GM12878 (cell line): Measurements from ENCODE around the gene SORL1. TPM values are rescaled to one million over a fixed set of nuclear protein-coding genes. Genes with fewer than 3 reads are reported as not detected.

Source experiments
- ATAC-seq: fragments of 200-7000 bp; cut with Tn5 transposase; 3 replicates; pipeline ENCODE4 v1.9.1; 2020; ENCODE audit warnings: mild to moderate bottlenecking, moderate library complexity
- BruUV-seq: library from RNA; stranded (reverse); fragments of 400-500 nt; replicated peaks from 2 replicates; lab custom pipeline; 2021; lab: Mats Ljungman, UMichigan
- CTCF ChIA-PET: fragments of 300-600 bp; sonication (Branson Sonifier 250); formaldehyde crosslinking; extraction: SDS; loops from one replicate; lab custom pipeline; 2021; ENCODE audit warnings: inconsistent platforms; lab: Yijun Ruan, JAX
- POLR2A ChIA-PET: fragments of 350-600 bp; formaldehyde crosslinking; extraction: SDS; loops from one replicate; lab custom pipeline; 2021; ENCODE audit warnings: inconsistent platforms; lab: Charles Lee
- RAD21 ChIA-PET: fragments of 300-600 bp; sonication (Branson Sonifier 250); formaldehyde crosslinking; loops from one replicate; lab custom pipeline; 2023; ENCODE audit warnings: antibody characterized with exemption; ENCODE audit not compliant: unreplicated experiment; lab: Charles Lee
- SMC1A ChIA-PET: fragments of 300-600 bp; sonication (Branson Sonifier 250); formaldehyde crosslinking; loops from one replicate; lab custom pipeline; 2023; ENCODE audit not compliant: unreplicated experiment, uncharacterized antibody; lab: Charles Lee
- DNase-seq: peaks from one replicate; pipeline ENCODE4 v3.0.0-alpha.2; 2011; ENCODE audit warnings: low read depth, low spot score
- FAIRE-seq: peaks from 3 replicates; lab custom pipeline; 2011; peaks lifted over from hg19 to GRCh38; lab: Jason Lieb, UNC
- H2AFZ ChIP-seq: 2 replicates; pipeline ENCODE4 v1.6.0; 2011; ENCODE audit warnings: low read depth, low read length, control low read depth; ENCODE audit not compliant: control insufficient read depth
- H3K27ac ChIP-seq: 2 replicates; pipeline ENCODE4 v1.5.1; 2011; ENCODE audit warnings: control low read depth; ENCODE audit not compliant: control insufficient read depth, insufficient read depth
- H3K27me3 ChIP-seq, 2 experiments: replicated peaks in 1 of 2; 2 replicates each; pipeline versions ENCODE4 v1.6.0 to v1.6.1; 2011; ENCODE audit warnings: low read length in 1 of 2; ENCODE audit not compliant: control insufficient read depth in 2 of 2, insufficient read depth in 2 of 2
- H3K36me3 ChIP-seq, 2 experiments: 2 replicates each; pipeline ENCODE4 v1.5.1; 2011; ENCODE audit warnings: low read length in 1 of 2; ENCODE audit not compliant: control insufficient read depth in 2 of 2, insufficient read depth in 2 of 2
- H3K4me1 ChIP-seq: 2 replicates; pipeline ENCODE4 v1.6.1; 2011; ENCODE audit warnings: mild to moderate bottlenecking, low read length, moderate library complexity, mixed read lengths; ENCODE audit not compliant: control insufficient read depth, insufficient read depth
- H3K4me2 ChIP-seq: 2 replicates; pipeline ENCODE4 v1.6.0; 2011; ENCODE audit warnings: control low read depth; ENCODE audit not compliant: control insufficient read depth, insufficient read depth
- H3K4me3 ChIP-seq: fragments of 200-600 bp; sonication (generic); 2 replicates; pipeline ENCODE4 v1.5.1; 2016
- H3K79me2 ChIP-seq: 2 replicates; pipeline ENCODE4 v1.6.0; 2011; ENCODE audit warnings: low read length; ENCODE audit not compliant: control insufficient read depth, insufficient read depth
- H3K9ac ChIP-seq: 2 replicates; pipeline ENCODE4 v1.8.0; 2011; ENCODE audit warnings: low read length, control low read depth, mixed read lengths; ENCODE audit not compliant: control insufficient read depth, insufficient read depth
- H3K9me3 ChIP-seq: replicated peaks from 3 replicates; pipeline ENCODE4 v1.5.1; 2011; ENCODE audit warnings: mild to moderate bottlenecking, low read length; ENCODE audit not compliant: control insufficient read depth, insufficient read depth
- H4K20me1 ChIP-seq: 2 replicates; pipeline ENCODE4 v1.6.0; 2011; ENCODE audit not compliant: control insufficient read depth, insufficient read depth
- EGR1 ChIP-seq, 2 experiments: IDR thresholded peaks; 1 replicate in 1 of 2; 2 replicates in 1 of 2; pipeline ENCODE4 v1.6.1; 2011 to 2012; ENCODE audit warnings: low read depth in 2 of 2, low read length in 2 of 2, borderline replicate concordance in 1 of 2, mild to moderate bottlenecking in 1 of 2, moderate library complexity in 1 of 2
- ETV6 ChIP-seq, 2 experiments: fragments of 450-650 bp in 1 of 2; IDR thresholded peaks in 1 of 2; conservative IDR thresholded peaks in 1 of 2; 2 replicates each; pipeline ENCODE4 v1.6.1; 2014; ENCODE audit warnings: antibody characterized with exemption in 1 of 2, borderline replicate concordance in 1 of 2, low read depth in 1 of 2, mild to moderate bottlenecking in 1 of 2, moderate library complexity in 1 of 2
- IKZF2 ChIP-seq, 2 experiments: fragments of 450-650 bp; IDR thresholded peaks; 2 replicates each; pipeline ENCODE4 v1.6.1; 2017; ENCODE audit warnings: mild to moderate bottlenecking in 2 of 2, moderate library complexity in 2 of 2
- RB1 ChIP-seq: fragments of 450-650 bp; formaldehyde crosslinking; IDR thresholded peaks from 2 replicates; pipeline ENCODE4 v1.6.1; 2017; ENCODE audit warnings: mild to moderate bottlenecking, borderline replicate concordance
- SMC3 ChIP-seq: IDR thresholded peaks from 2 replicates; pipeline ENCODE4 v1.6.1; 2011; ENCODE audit warnings: low read length, improper control_type of control experiment, borderline replicate concordance
- ZNF217 ChIP-seq: fragments of 450-650 bp; IDR thresholded peaks from 2 replicates; pipeline ENCODE4 v1.6.1; 2017; ENCODE audit warnings: antibody characterized with exemption, mild to moderate bottlenecking
- WGBS: methylation state at CpG from one replicate; pipeline ENCODE4 v1.1.6; 2016; ENCODE audit warnings: low lambda C conversion rate; ENCODE audit not compliant: insufficient replicate concordance, insufficient coverage; ENCODE audit errors: missing lambda C conversion rate; 5-methylcytosine and 5-hydroxymethylcytosine counted together
- in situ Hi-C: fragments of 300-500 bp; cut with MboI; formaldehyde crosslinking; loops from 9 replicates; pipeline ENCODE4 v1.14.3; 2018; ENCODE audit warnings: mixed read lengths
- intact Hi-C: fragments of 100-400 bp; cut with micrococcal nuclease; formaldehyde crosslinking; loops from one replicate; pipeline ENCODE4 v1.14.2; 2022; ENCODE audit not compliant: unreplicated experiment
- polyA plus RNA-seq, 11 experiments: library from polyadenylated mRNA; depleted of rRNA in 4 of 11; unstranded in 6 of 11; stranded (reverse) in 5 of 11; fragments of >200 nt; fragmentation: Nextera tagmentation in 4 of 11; fragmentation: Illumina TruSeq in 1 of 11; extraction: Ambion mirVana in 4 of 11; extraction: Trizol in 1 of 11; gene quantifications; 1 replicate in 1 of 11; 2 replicates in 10 of 11; pipeline versions ENCODE4 v1.2.1 to v1.2.3, GENCODE V29; 2011 to 2016; ENCODE audit warnings: inconsistent platforms in 2 of 11, missing spikeins in 2 of 11, low read depth in 1 of 11
- total RNA-seq, 4 experiments: library from RNA; depleted of rRNA in 3 of 4; stranded (reverse); fragments of >200 nt in 3 of 4; fragmentation: Illumina TruSeq in 1 of 4; extraction: Trizol in 1 of 4; gene quantifications; 2 replicates each; pipeline versions ENCODE4 v1.2.1 to v1.2.3, GENCODE V29; 2013 to 2021

SORL1 gene
- total and polyA plus RNA-seq, 10 of the 15 experiments (the other 5 are each of a cell fraction or from before 2014, with no cell fraction given) = 20.2 to 107 (median 59.9) TPM

DNA sequence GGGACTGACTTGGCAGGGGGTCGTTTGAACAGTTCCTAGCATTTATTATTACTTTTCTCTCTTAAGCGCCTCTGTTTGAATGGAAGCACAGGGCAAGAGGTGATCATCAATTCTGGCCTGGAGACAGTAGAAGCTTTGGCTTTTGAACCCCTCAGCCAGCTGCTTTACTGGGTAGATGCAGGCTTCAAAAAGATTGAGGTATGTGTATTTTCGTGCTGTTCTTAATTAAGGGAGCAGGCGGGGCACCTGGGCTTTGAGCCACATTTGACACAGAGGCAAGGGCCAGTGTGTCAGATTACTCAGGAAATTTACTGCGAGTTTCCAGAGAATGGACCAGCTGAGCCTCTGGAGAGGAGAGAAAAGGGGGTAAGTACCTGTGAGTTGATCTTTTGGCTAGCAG lies 103.0 kb downstream of the SORL1 start:
- SMC1A ChIA-PET = interaction anchor here (0.7 to 2.3 kb wide), 10 partner anchors 9 to 235 kb away, joined by 3 to 9 read pairs (median 4); no protein-coding TSS in a partner anchor
- WGBS = 71% methylated on average over 5 of the region's 5 CpGs
- Histone ChIP-seq H3K36me3 (peaks cover 37 to 60% of the 10 kb centered on the region in 2 experiments), H3K9me3 (no peaks in the 10 kb centered on the region), H3K27ac (no peak overlapping the region), H3K4me2 (no peak overlapping the region), H4K20me1 (no peaks in the 10 kb centered on the region; the same call in 1 of the 2 replicates), H3K9ac (no peak overlapping the region), H3K4me1 (peaks cover 33% of the 10 kb centered on the region), H3K27me3 (no peaks in the 10 kb centered on the region), H2AFZ (no peak overlapping the region), H3K79me2 (peaks cover 3% of the 10 kb centered on the region), H3K4me3 (no peak overlapping the region)
- RAD21 ChIA-PET = interaction anchor here (1.3 to 1.4 kb wide), 3 partner anchors 12 to 60 kb away, joined by 3 to 6 read pairs (median 3); no protein-coding TSS in a partner anchor
- FAIRE-seq = no peak
- in situ Hi-C loops = no loop called here
- intact Hi-C loops = no loop called here
- CTCF ChIA-PET = interaction anchor here (1.4 to 2.2 kb wide), 2 partner anchors 36 to 236 kb away, joined by 3 to 4 read pairs; no protein-coding TSS in a partner anchor
- TF ChIP-seq ETV6 (conservative IDR thresholded peaks at IDR 0.05 in 1 of 2, IDR thresholded peaks at IDR 0.05 in 1 of 2; ENCODE audit: borderline replicate concordance in 1 of 2, low read depth in 1 of 2) = no peak
- no peak for TF ChIP-seq EGR1 (IDR thresholded peaks at IDR 0.05; ENCODE audit: borderline replicate concordance in 1 of 2, low read depth in 2 of 2, low read length in 2 of 2)
- TF ChIP-seq ZNF217 = no peak
- TF ChIP-seq RB1 = no peak
- TF ChIP-seq IKZF2 (IDR thresholded peaks at IDR 0.05) = no peak
- TF ChIP-seq SMC3 = no peak
- POLR2A ChIA-PET = interaction anchor here (1.3 kb wide), 1 partner anchor 11 kb away, joined by 4 read pairs; no protein-coding TSS in a partner anchor
- DNase-seq = no peak
- no peak for ATAC-seq
- no TSS peak for BruUV-seq
